ENCODE results near the gene OTUB2. TPM values are rescaled to one million over a fixed set of nuclear protein-coding genes. Genes with fewer than 3 reads are reported as not detected.

The OTUB2 gene
- total RNA-seq, 1 experiment from 2014 or later = 7.7 TPM

DNA sequence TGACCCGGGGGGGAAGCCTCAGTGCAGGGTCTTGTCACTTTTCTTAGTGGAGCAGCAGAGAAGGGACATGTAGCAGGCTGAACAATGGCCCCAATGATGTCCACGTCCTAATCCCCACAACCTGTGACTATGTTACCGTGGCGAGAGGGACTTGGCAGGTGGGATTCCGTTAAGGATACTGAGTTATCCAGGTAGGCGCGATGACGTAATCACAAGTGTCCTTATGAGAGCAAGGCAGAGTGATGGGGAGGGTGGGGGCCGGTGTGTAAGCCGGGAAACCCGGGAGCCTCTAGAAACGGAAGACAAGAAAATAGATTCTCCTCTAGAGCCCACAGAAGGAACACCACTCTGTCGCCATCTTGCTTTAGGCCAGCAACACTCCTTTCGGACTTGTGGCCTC lies 4.4 kb downstream of the OTUB2 start:
- Histone ChIP-seq H3K4me3 (ENCODE audit: low read length) (no peak overlapping the region), H3K4me1 (ENCODE audit: insufficient read depth, low read length) (peaks cover 49% of the 10 kb centered on the region), H4K20me1 (ENCODE audit: low read length) (no peaks in the 10 kb centered on the region), H3K27ac (ENCODE audit: low read length) (no peak overlapping the region), H3F3A (ENCODE audit: low read length, unreplicated experiment) (peaks cover 4% of the 10 kb centered on the region), H3K27me3 (ENCODE audit: low read length) (no peaks in the 10 kb centered on the region), H3K9ac (ENCODE audit: low read length) (no peak overlapping the region), H3K9me2 (replicated peaks; ENCODE audit: low read length) (no peaks in the 10 kb centered on the region), H3K4me2 (ENCODE audit: low read length) (no peak overlapping the region), H2AFZ (ENCODE audit: low read length) (no peak overlapping the region), H3K36me3 (ENCODE audit: low read depth, low read length) (no peaks in the 10 kb centered on the region), H3K9me3 (ENCODE audit: low read length) (no peaks in the 10 kb centered on the region), H3K79me2 (ENCODE audit: low read length) (peaks cover 19% of the 10 kb centered on the region; the same call in 1 of the 2 replicates)
- intact Hi-C loops (cut with micrococcal nuclease) = no loop called here
- ATAC-seq = no peak
- no peak for DNase-seq
- TF ChIP-seq, protein P1, sequence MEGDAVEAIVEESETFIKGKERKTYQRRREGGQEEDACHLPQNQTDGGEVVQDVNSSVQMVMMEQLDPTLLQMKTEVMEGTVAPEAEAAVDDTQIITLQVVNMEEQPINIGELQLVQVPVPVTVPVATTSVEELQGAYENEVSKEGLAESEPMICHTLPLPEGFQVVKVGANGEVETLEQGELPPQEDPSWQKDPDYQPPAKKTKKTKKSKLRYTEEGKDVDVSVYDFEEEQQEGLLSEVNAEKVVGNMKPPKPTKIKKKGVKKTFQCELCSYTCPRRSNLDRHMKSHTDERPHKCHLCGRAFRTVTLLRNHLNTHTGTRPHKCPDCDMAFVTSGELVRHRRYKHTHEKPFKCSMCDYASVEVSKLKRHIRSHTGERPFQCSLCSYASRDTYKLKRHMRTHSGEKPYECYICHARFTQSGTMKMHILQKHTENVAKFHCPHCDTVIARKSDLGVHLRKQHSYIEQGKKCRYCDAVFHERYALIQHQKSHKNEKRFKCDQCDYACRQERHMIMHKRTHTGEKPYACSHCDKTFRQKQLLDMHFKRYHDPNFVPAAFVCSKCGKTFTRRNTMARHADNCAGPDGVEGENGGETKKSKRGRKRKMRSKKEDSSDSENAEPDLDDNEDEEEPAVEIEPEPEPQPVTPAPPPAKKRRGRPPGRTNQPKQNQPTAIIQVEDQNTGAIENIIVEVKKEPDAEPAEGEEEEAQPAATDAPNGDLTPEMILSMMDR (conservative IDR thresholded peaks at IDR 0.05; ENCODE audit: low read depth, low read length) = no peak
- no peak for TF ChIP-seq EZH2 (IDR thresholded peaks at IDR 0.05; ENCODE audit: low read length, unreplicated experiment)
- no peak for TF ChIP-seq EZH2phosphoT487 (IDR thresholded peaks at IDR 0.05; ENCODE audit: borderline replicate concordance, low read length)
- ChIA-PET POLR2A (ENCODE audit: unreplicated experiment) (no interaction called here), CTCF (interaction anchor here (0.5 kb wide), 1 partner anchor 9 kb away, joined by 3 read pairs; no protein-coding TSS in a partner anchor)
- no TSS peak for BruUV-seq (replicated peaks)

DNA sequence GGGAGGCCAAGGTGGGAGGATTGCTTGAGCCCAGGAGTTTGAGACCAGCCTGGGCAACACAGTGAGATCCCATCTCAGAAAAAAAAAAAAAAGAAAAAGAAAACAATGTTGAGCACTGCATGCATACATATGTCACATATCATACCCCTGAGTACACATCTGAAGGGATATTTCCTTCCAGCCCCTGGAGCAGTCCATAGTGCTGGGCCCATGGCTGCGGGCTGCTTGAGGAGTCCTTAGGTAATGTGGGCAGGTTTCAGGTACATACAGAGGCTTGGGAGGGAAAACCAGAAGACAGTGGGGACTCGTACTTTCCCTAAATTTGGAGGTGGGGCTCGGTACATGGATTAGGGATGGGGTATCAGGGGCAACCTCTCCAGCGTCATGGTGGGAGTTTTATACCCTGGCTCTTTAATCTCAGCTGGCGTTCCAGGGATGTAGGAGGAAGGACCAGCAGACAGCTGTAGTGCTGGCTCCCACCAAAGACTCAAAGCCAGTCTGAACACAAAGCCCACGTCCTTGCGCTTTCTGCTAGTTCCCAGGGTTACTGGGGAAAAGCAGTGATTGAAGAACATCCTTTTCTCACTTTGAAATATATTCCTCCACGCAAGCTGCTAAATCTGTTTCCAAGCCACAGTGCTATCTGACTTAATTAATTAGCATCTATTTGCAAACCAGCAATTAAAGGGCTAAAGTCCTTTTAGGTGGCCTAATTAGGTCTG lies 5.2 kb downstream of the OTUB2 start:
- intact Hi-C loops (cut with micrococcal nuclease) = no loop called here
- peaks cover 19% of the 10 kb centered on the region; the same call in 1 of the 2 replicates for H3K79me2 ChIP-seq (ENCODE audit: low read length)
- H3K4me3 ChIP-seq (ENCODE audit: low read length) = no peak overlapping the region
- H3F3A ChIP-seq (ENCODE audit: low read length, unreplicated experiment) = peaks cover 4% of the 10 kb centered on the region
- ATAC-seq = no peak
- CTCF ChIA-PET = no interaction called here
- H3K36me3 ChIP-seq (ENCODE audit: low read depth, low read length) = no peaks in the 10 kb centered on the region
- H3K9me2 ChIP-seq (replicated peaks; ENCODE audit: low read length) = no peaks in the 10 kb centered on the region
- no peaks in the 10 kb centered on the region for H4K20me1 ChIP-seq (ENCODE audit: low read length)
- peak overlapping the region; percentile 44; the same call in 1 of the 2 replicates for H3K4me2 ChIP-seq (ENCODE audit: low read length)
- H3K4me1 ChIP-seq (ENCODE audit: insufficient read depth, low read length) = peaks cover 45% of the 10 kb centered on the region
- TF ChIP-seq EZH2phosphoT487 (IDR thresholded peaks at IDR 0.05; ENCODE audit: borderline replicate concordance, low read length) (no peak), EZH2 (IDR thresholded peaks at IDR 0.05; ENCODE audit: low read length, unreplicated experiment) (no peak)
- TF ChIP-seq, protein P1 (conservative IDR thresholded peaks at IDR 0.05; ENCODE audit: low read depth, low read length) = no peak
- no peaks in the 10 kb centered on the region for H3K27me3 ChIP-seq (ENCODE audit: low read length)
- H3K9me3 ChIP-seq (ENCODE audit: low read length) = no peaks in the 10 kb centered on the region
- DNase-seq = no peak
- H3K27ac ChIP-seq (ENCODE audit: low read length) = peak overlapping the region; percentile 38; the same call in 1 of the 2 replicates
- H3K9ac ChIP-seq (ENCODE audit: low read length) = no peak overlapping the region
- no peak overlapping the region for H2AFZ ChIP-seq (ENCODE audit: low read length)
- POLR2A ChIA-PET (ENCODE audit: unreplicated experiment) = no interaction called here
- BruUV-seq (replicated peaks) = no TSS peak

DNA sequence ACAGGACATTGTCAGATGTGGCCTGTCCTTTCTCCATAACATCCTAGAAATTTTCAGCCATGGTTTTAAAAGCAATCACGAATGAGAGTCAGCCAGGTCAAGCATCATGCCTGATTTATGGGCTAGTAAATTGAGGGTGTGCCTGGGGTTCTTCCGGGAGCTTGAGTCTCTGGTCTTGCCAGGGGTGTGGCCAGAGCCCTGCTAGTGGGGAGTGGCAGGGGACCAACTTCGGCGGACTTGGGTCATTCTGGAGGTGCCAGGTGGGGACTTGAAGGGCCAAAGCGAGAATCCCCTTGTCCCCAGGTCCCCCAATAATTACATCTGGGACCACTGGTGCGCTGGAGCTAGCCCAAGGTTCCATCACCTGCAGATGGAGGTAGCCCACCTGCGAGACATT lies 5.7 kb downstream of the OTUB2 start:
- peak overlapping the region; percentile 38; the same call in 1 of the 2 replicates for H3K27ac ChIP-seq (ENCODE audit: low read length)
- H3F3A ChIP-seq (ENCODE audit: low read length, unreplicated experiment) = peaks cover 4% of the 10 kb centered on the region
- ChIA-PET CTCF (no interaction called here), POLR2A (ENCODE audit: unreplicated experiment) (no interaction called here)
- no peaks in the 10 kb centered on the region for H3K9me2 ChIP-seq (replicated peaks; ENCODE audit: low read length)
- DNase-seq (peak; percentile 43), ATAC-seq (no peak)
- no peak overlapping the region for H2AFZ ChIP-seq (ENCODE audit: low read length)
- no peaks in the 10 kb centered on the region for H3K27me3 ChIP-seq (ENCODE audit: low read length)
- H3K4me3 ChIP-seq (ENCODE audit: low read length) = no peak overlapping the region
- H3K9ac ChIP-seq (ENCODE audit: low read length) = no peak overlapping the region
- no peaks in the 10 kb centered on the region for H3K36me3 ChIP-seq (ENCODE audit: low read depth, low read length)
- peak overlapping the region; percentile 44; the same call in 1 of the 2 replicates for H3K4me2 ChIP-seq (ENCODE audit: low read length)
- intact Hi-C loops (cut with micrococcal nuclease) = no loop called here
- H3K4me1 ChIP-seq (ENCODE audit: insufficient read depth, low read length) = peaks cover 41% of the 10 kb centered on the region
- BruUV-seq (replicated peaks) = no TSS peak
- peaks cover 19% of the 10 kb centered on the region; the same call in 1 of the 2 replicates for H3K79me2 ChIP-seq (ENCODE audit: low read length)
- TF ChIP-seq EZH2 (IDR thresholded peaks at IDR 0.05; ENCODE audit: low read length, unreplicated experiment) = no peak
- TF ChIP-seq, protein P1 (conservative IDR thresholded peaks at IDR 0.05; ENCODE audit: low read depth, low read length) = no peak
- TF ChIP-seq EZH2phosphoT487 (IDR thresholded peaks at IDR 0.05; ENCODE audit: borderline replicate concordance, low read length) = no peak
- no peaks in the 10 kb centered on the region for H4K20me1 ChIP-seq (ENCODE audit: low read length)
- H3K9me3 ChIP-seq (ENCODE audit: low read length) = no peaks in the 10 kb centered on the region

Measured in PC-3 (cell line).